ENCODE measurements around the gene OPCML. TPM values are rescaled to one million over a fixed set of nuclear protein-coding genes. Genes with fewer than 3 reads are reported as not detected.

The OPCML gene
- total RNA-seq, 5 donors from 2014 or later (not counting 1 experiment from before 2014, with no cell fraction given) = not detected

- Histone ChIP-seq H3K27me3 (replicated peaks in 1 of 2; ENCODE audit: control insufficient read depth in 2 of 2, extremely low read depth in 1 of 2, insufficient read depth in 2 of 2, low read length in 1 of 2) (no peaks in the 10 kb centered on the region), H3K27ac (ENCODE audit: low read length) (no peak overlapping the region), H3K36me3 (ENCODE audit: control insufficient read depth in 2 of 2, extremely low read depth in 1 of 2, insufficient read depth in 1 of 2, low read length in 1 of 2) (no peaks in the 10 kb centered on the region), H3K9me3 (no peaks in the 10 kb centered on the region), H3K4me3 (ENCODE audit: control insufficient read depth in 1 of 2, extremely low read depth in 1 of 2, low read length in 1 of 2) (no peak overlapping the region), H3K4me1 (ENCODE audit: control insufficient read depth in 1 of 2, extremely low read depth in 1 of 2, insufficient read depth in 2 of 2, low read length in 2 of 2) (peaks cover 22 to 24% of the 10 kb centered on the region in 2 experiments)
- WGBS (ENCODE audit: insufficient coverage) = no CpG with 5 or more reads among the region's 2 CpGs
- ChIA-PET POLR2A (no interaction called here), CTCF (no interaction called here)
- Mint-ChIP-seq H3K4me3 (no peak overlapping the region), H3K27ac (no peak overlapping the region), H3K27me3 (no peaks in the 10 kb centered on the region), H3K36me3 (no peaks in the 10 kb centered on the region), H3K4me1 (peaks cover 29 to 34% (median 30%) of the 10 kb centered on the region in 3 donors), H3K9me3 (no peaks in the 10 kb centered on the region)
- ATAC-seq (replicated peaks in 1 of 4) (no peak), DNase-seq (no peak)
These were observed 816.3 kb downstream of the OPCML start for GRCh38 chr11:132716037-132716436.

GRCh38 chr11:132714859-132715440 is 817.4 kb downstream of the OPCML start:
- no peak for ATAC-seq (replicated peaks in 1 of 4)

GRCh38 chr11:132712466-132712865 is 819.8 kb downstream of the OPCML start:
- H3K27me3 ChIP-seq (replicated peaks in 1 of 2; ENCODE audit: control insufficient read depth in 2 of 2, extremely low read depth in 1 of 2, insufficient read depth in 2 of 2, low read length in 1 of 2) = no peaks in the 10 kb centered on the region
- H3K9me3 Mint-ChIP-seq = no peaks in the 10 kb centered on the region
- ATAC-seq (replicated peaks in 1 of 4) = no peak
- H3K36me3 ChIP-seq (ENCODE audit: control insufficient read depth in 2 of 2, extremely low read depth in 1 of 2, insufficient read depth in 1 of 2, low read length in 1 of 2) = no peaks in the 10 kb centered on the region
- 91% methylated on average over 14 of the region's 15 CpGs for WGBS (ENCODE audit: insufficient coverage)
- ChIA-PET POLR2A (no interaction called here), CTCF (no interaction called here)
- H3K27me3 Mint-ChIP-seq = no peaks in the 10 kb centered on the region
- no peak for DNase-seq
- H3K36me3 Mint-ChIP-seq = no peaks in the 10 kb centered on the region
- no peak overlapping the region for H3K27ac ChIP-seq (ENCODE audit: low read length)
- H3K4me1 Mint-ChIP-seq = peaks cover 0 to 3% (median 3%) of the 10 kb centered on the region in 3 donors
- H3K4me3 Mint-ChIP-seq = no peak overlapping the region
- no peaks in the 10 kb centered on the region for H3K9me3 ChIP-seq
- H3K4me1 ChIP-seq (ENCODE audit: control insufficient read depth in 1 of 2, extremely low read depth in 1 of 2, insufficient read depth in 2 of 2, low read length in 2 of 2) = no peaks in the 10 kb centered on the region
- H3K4me3 ChIP-seq (ENCODE audit: control insufficient read depth in 1 of 2, extremely low read depth in 1 of 2, low read length in 1 of 2) = no peak overlapping the region
- no peak overlapping the region for H3K27ac Mint-ChIP-seq

More at GRCh38 chr11:132714859-132715440, 817.4 kb downstream of the OPCML start:
- Mint-ChIP-seq H3K4me3 (no peak overlapping the region), H3K27ac (no peak overlapping the region), H3K27me3 (no peaks in the 10 kb centered on the region), H3K9me3 (no peaks in the 10 kb centered on the region), H3K36me3 (no peaks in the 10 kb centered on the region), H3K4me1 (peaks cover 23 to 27% (median 25%) of the 10 kb centered on the region in 3 donors)
- POLR2A ChIA-PET = no interaction called here
- Histone ChIP-seq H3K4me3 (ENCODE audit: control insufficient read depth in 1 of 2, extremely low read depth in 1 of 2, low read length in 1 of 2) (no peak overlapping the region), H3K27me3 (replicated peaks in 1 of 2; ENCODE audit: control insufficient read depth in 2 of 2, extremely low read depth in 1 of 2, insufficient read depth in 2 of 2, low read length in 1 of 2) (no peaks in the 10 kb centered on the region), H3K9me3 (no peaks in the 10 kb centered on the region), H3K27ac (ENCODE audit: low read length) (no peak overlapping the region), H3K4me1 (ENCODE audit: control insufficient read depth in 1 of 2, extremely low read depth in 1 of 2, insufficient read depth in 2 of 2, low read length in 2 of 2) (peaks cover 19 to 21% of the 10 kb centered on the region in 2 experiments), H3K36me3 (ENCODE audit: control insufficient read depth in 2 of 2, extremely low read depth in 1 of 2, insufficient read depth in 1 of 2, low read length in 1 of 2) (no peaks in the 10 kb centered on the region)
- no peak for DNase-seq
- CTCF ChIA-PET = no interaction called here
- WGBS (ENCODE audit: insufficient coverage) = 86% methylated on average over 3 of the region's 4 CpGs

- H3K4me3 Mint-ChIP-seq = no peak overlapping the region
- H3K27ac ChIP-seq (ENCODE audit: low read length) = no peak overlapping the region
- no peaks in the 10 kb centered on the region for H3K9me3 ChIP-seq
- H3K9me3 Mint-ChIP-seq = peaks cover 18 to 27% (median 18%) of the 10 kb centered on the region in 3 donors
- H3K27ac Mint-ChIP-seq = no peak overlapping the region
- ATAC-seq (replicated peaks in 1 of 4) (no peak), DNase-seq (no peak)
- WGBS (ENCODE audit: insufficient coverage) = no CpG with 5 or more reads among the region's 5 CpGs
- CTCF ChIA-PET = no interaction called here
- H3K36me3 Mint-ChIP-seq = no peaks in the 10 kb centered on the region
- H3K4me3 ChIP-seq (ENCODE audit: control insufficient read depth in 1 of 2, extremely low read depth in 1 of 2, low read length in 1 of 2) = no peak overlapping the region
- H3K27me3 Mint-ChIP-seq = no peaks in the 10 kb centered on the region
- no peaks in the 10 kb centered on the region for H3K4me1 ChIP-seq (ENCODE audit: control insufficient read depth in 1 of 2, extremely low read depth in 1 of 2, insufficient read depth in 2 of 2, low read length in 2 of 2)
- H3K36me3 ChIP-seq (ENCODE audit: control insufficient read depth in 2 of 2, extremely low read depth in 1 of 2, insufficient read depth in 1 of 2, low read length in 1 of 2) = no peaks in the 10 kb centered on the region
- no peaks in the 10 kb centered on the region for H3K4me1 Mint-ChIP-seq
- H3K27me3 ChIP-seq (replicated peaks in 1 of 2; ENCODE audit: control insufficient read depth in 2 of 2, extremely low read depth in 1 of 2, insufficient read depth in 2 of 2, low read length in 1 of 2) = no peaks in the 10 kb centered on the region
- POLR2A ChIA-PET = no interaction called here
These were observed 827.4 kb downstream of the OPCML start for GRCh38 chr11:132704781-132705375.

GRCh38 chr11:132692891-132693290 is 839.4 kb downstream of the OPCML start:
- ChIA-PET POLR2A (no interaction called here), CTCF (no interaction called here)
- H3K4me1 ChIP-seq (ENCODE audit: control insufficient read depth in 1 of 2, extremely low read depth in 1 of 2, insufficient read depth in 2 of 2, low read length in 2 of 2) = no peaks in the 10 kb centered on the region
- no peaks in the 10 kb centered on the region for H3K36me3 ChIP-seq (ENCODE audit: control insufficient read depth in 2 of 2, extremely low read depth in 1 of 2, insufficient read depth in 1 of 2, low read length in 1 of 2)
- no peak overlapping the region for H3K4me3 ChIP-seq (ENCODE audit: control insufficient read depth in 1 of 2, extremely low read depth in 1 of 2, low read length in 1 of 2)
- H3K27ac Mint-ChIP-seq = no peak overlapping the region
- WGBS (ENCODE audit: insufficient coverage) = no CpG with 5 or more reads among the region's 1 CpG
- no peaks in the 10 kb centered on the region for H3K4me1 Mint-ChIP-seq
- H3K27me3 ChIP-seq (replicated peaks in 1 of 2; ENCODE audit: control insufficient read depth in 2 of 2, extremely low read depth in 1 of 2, insufficient read depth in 2 of 2, low read length in 1 of 2) = no peaks in the 10 kb centered on the region
- DNase-seq (no peak), ATAC-seq (replicated peaks in 1 of 4) (no peak)
- no peaks in the 10 kb centered on the region for H3K27me3 Mint-ChIP-seq
- peaks cover 0 to 12% (median 0%) of the 10 kb centered on the region in 3 donors for H3K9me3 Mint-ChIP-seq
- H3K36me3 Mint-ChIP-seq = no peaks in the 10 kb centered on the region
- no peaks in the 10 kb centered on the region for H3K9me3 ChIP-seq
- no peak overlapping the region for H3K4me3 Mint-ChIP-seq
- no peak overlapping the region for H3K27ac ChIP-seq (ENCODE audit: low read length)

GRCh38 chr11:132691848-132692550 is 840.3 kb downstream of the OPCML start:
- POLR2A ChIA-PET = no interaction called here
- CTCF ChIA-PET = no interaction called here
- peaks cover 0 to 12% (median 0%) of the 10 kb centered on the region in 3 donors for H3K9me3 Mint-ChIP-seq
- H3K36me3 Mint-ChIP-seq = no peaks in the 10 kb centered on the region
- Histone ChIP-seq H3K27ac (ENCODE audit: low read length) (no peak overlapping the region), H3K4me3 (ENCODE audit: control insufficient read depth in 1 of 2, extremely low read depth in 1 of 2, low read length in 1 of 2) (no peak overlapping the region), H3K4me1 (ENCODE audit: control insufficient read depth in 1 of 2, extremely low read depth in 1 of 2, insufficient read depth in 2 of 2, low read length in 2 of 2) (no peaks in the 10 kb centered on the region), H3K9me3 (no peaks in the 10 kb centered on the region), H3K36me3 (ENCODE audit: control insufficient read depth in 2 of 2, extremely low read depth in 1 of 2, insufficient read depth in 1 of 2, low read length in 1 of 2) (no peaks in the 10 kb centered on the region), H3K27me3 (replicated peaks in 1 of 2; ENCODE audit: control insufficient read depth in 2 of 2, extremely low read depth in 1 of 2, insufficient read depth in 2 of 2, low read length in 1 of 2) (no peaks in the 10 kb centered on the region)
- no peaks in the 10 kb centered on the region for H3K4me1 Mint-ChIP-seq
- H3K4me3 Mint-ChIP-seq = no peak overlapping the region
- no peak for DNase-seq
- no peak for ATAC-seq (replicated peaks in 1 of 4)
- H3K27ac Mint-ChIP-seq = no peak overlapping the region
- no peaks in the 10 kb centered on the region for H3K27me3 Mint-ChIP-seq
- 92% methylated on average over 4 of the region's 6 CpGs for WGBS (ENCODE audit: insufficient coverage)
